ENCODE results near the gene TPCN2.

DNA sequence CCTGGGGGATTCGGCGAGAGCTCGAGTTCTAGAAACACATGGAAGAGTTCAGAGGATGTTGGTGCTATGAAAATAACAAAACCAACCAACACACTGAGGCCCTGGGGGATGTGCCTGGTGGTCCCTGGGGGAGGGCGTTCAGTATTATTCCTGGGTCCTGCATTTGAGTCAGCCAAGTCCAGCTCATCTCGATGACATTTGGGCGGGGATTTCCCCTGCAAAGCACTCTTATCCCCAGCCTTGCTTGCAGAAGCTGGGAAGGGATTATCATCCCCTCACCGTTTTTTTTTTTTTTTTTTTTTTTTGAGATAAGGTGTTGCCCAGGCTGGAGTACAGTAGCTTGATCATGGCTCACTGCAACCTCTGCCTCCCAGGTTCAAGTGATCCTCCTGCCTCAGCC is 104.9 kb downstream of the TPCN2 start:
- TF ChIP-seq, protein P1, sequence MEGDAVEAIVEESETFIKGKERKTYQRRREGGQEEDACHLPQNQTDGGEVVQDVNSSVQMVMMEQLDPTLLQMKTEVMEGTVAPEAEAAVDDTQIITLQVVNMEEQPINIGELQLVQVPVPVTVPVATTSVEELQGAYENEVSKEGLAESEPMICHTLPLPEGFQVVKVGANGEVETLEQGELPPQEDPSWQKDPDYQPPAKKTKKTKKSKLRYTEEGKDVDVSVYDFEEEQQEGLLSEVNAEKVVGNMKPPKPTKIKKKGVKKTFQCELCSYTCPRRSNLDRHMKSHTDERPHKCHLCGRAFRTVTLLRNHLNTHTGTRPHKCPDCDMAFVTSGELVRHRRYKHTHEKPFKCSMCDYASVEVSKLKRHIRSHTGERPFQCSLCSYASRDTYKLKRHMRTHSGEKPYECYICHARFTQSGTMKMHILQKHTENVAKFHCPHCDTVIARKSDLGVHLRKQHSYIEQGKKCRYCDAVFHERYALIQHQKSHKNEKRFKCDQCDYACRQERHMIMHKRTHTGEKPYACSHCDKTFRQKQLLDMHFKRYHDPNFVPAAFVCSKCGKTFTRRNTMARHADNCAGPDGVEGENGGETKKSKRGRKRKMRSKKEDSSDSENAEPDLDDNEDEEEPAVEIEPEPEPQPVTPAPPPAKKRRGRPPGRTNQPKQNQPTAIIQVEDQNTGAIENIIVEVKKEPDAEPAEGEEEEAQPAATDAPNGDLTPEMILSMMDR (IDR thresholded peaks at IDR 0.05), result no peak
- TF ChIP-seq POLR2A (IDR thresholded peaks at IDR 0.05), result no peak
